ENCODE results near the gene FHIT. TPM values are rescaled to one million over a fixed set of nuclear protein-coding genes. Genes with fewer than 3 reads are reported as not detected.
A peak's percentile ranks its signal among the peaks of the same experiment; 100 is the strongest.

FHIT gene
- total and polyA plus RNA-seq, 8 donors, result 1.8 to 10.6 (median 7.1) TPM

GRCh38 chr3:61201071-61201470, 50.2 kb downstream of the FHIT start:
- intact Hi-C loops (cut with DNase I; ENCODE audit: low total_unique reads), result no loop called here
- Histone ChIP-seq H3K9me3 (no peaks in the 10 kb centered on the region), H3K27ac (no peak overlapping the region), H3K36me3 (no peaks in the 10 kb centered on the region), H3K27me3 (no peaks in the 10 kb centered on the region), H3K4me3 (no peak overlapping the region), H3K4me1 (no peaks in the 10 kb centered on the region)
- WGBS, 5 donors, result 80 to 94% (median 87%) methylated on average over 3 of the region's 3 CpGs
- DNase-seq, result no peak
- TF ChIP-seq EP300 (IDR thresholded peaks at IDR 0.05) (no peak), POLR2AphosphoS5 (IDR thresholded peaks at IDR 0.05) (no peak), CTCF (IDR thresholded peaks at IDR 0.05) (no peak), POLR2A (IDR thresholded peaks at IDR 0.05) (no peak)

GRCh38 chr3:61200270-61200669, 51.0 kb downstream of the FHIT start:
- intact Hi-C loops (cut with DNase I; ENCODE audit: low total_unique reads), result no loop called here

GRCh38 chr3:61199843-61200242, 51.4 kb downstream of the FHIT start:
- H3K4me1 ChIP-seq, result no peaks in the 10 kb centered on the region
- 73 to 93% (median 90%) methylated on average over 2 of the region's 2 CpGs for WGBS, 5 donors
- no peaks in the 10 kb centered on the region for H3K9me3 ChIP-seq
- intact Hi-C loops (cut with DNase I; ENCODE audit: low total_unique reads), result no loop called here
- TF ChIP-seq CTCF (IDR thresholded peaks at IDR 0.05), result no peak
- TF ChIP-seq EP300 (IDR thresholded peaks at IDR 0.05), result no peak
- TF ChIP-seq POLR2A (IDR thresholded peaks at IDR 0.05), result no peak
- TF ChIP-seq POLR2AphosphoS5 (IDR thresholded peaks at IDR 0.05), result no peak
- no peaks in the 10 kb centered on the region for H3K27me3 ChIP-seq
- H3K4me3 ChIP-seq, result no peak overlapping the region
- DNase-seq, result no peak
- H3K36me3 ChIP-seq, result no peaks in the 10 kb centered on the region
- H3K27ac ChIP-seq, result no peak overlapping the region

More at GRCh38 chr3:61200270-61200669, 51.0 kb downstream of the FHIT start:
- no peaks in the 10 kb centered on the region for H3K27me3 ChIP-seq
- no peaks in the 10 kb centered on the region for H3K9me3 ChIP-seq
- H3K36me3 ChIP-seq, result no peaks in the 10 kb centered on the region
- H3K4me1 ChIP-seq, result no peaks in the 10 kb centered on the region
- no peak overlapping the region for H3K27ac ChIP-seq
- TF ChIP-seq POLR2A (IDR thresholded peaks at IDR 0.05) (no peak), CTCF (IDR thresholded peaks at IDR 0.05) (no peak), POLR2AphosphoS5 (IDR thresholded peaks at IDR 0.05) (no peak), EP300 (IDR thresholded peaks at IDR 0.05) (no peak)
- no peak overlapping the region for H3K4me3 ChIP-seq
- no peak for DNase-seq

- Histone ChIP-seq H3K27ac (no peak overlapping the region), H3K4me3 (no peak overlapping the region), H3K36me3 (no peaks in the 10 kb centered on the region), H3K27me3 (no peaks in the 10 kb centered on the region), H3K9me3 (no peaks in the 10 kb centered on the region), H3K4me1 (no peaks in the 10 kb centered on the region)
- intact Hi-C loops (cut with DNase I; ENCODE audit: low total_unique reads), result no loop called here
- peak in 1 of 2 donors; percentile 4 for DNase-seq
- 62 to 79% (median 72%) methylated on average over 4 of the region's 4 CpGs for WGBS, 5 donors
- TF ChIP-seq POLR2A (IDR thresholded peaks at IDR 0.05) (no peak), CTCF (IDR thresholded peaks at IDR 0.05) (no peak), EP300 (IDR thresholded peaks at IDR 0.05) (no peak), POLR2AphosphoS5 (IDR thresholded peaks at IDR 0.05) (no peak)
Measured at GRCh38 chr3:61194892-61195538, 56.2 kb downstream of the FHIT start.
